OCI-LY3 (cell line): ENCODE measurements around the gene RAB35.

Source experiments
- H2AFZ ChIP-seq: fragments of 200-600, 300-600 bp; shearing (Covaris generic); 2 replicates; pipeline ENCODE4 v1.6.0; 2014; ENCODE audit warnings: antibody characterized with exemption, low read depth, low read length
- H3K27ac ChIP-seq: fragments of 200-600, 300-600 bp; sonication (generic); 2 replicates; pipeline ENCODE4 v1.5.1; 2014; ENCODE audit warnings: mild to moderate bottlenecking, low read length, moderate library complexity, mixed read lengths
- H3K27me3 ChIP-seq: fragments of 200-600, 300-600 bp; sonication (generic); 2 replicates; pipeline ENCODE4 v1.6.1; 2014; ENCODE audit warnings: low read depth, low read length, mixed read lengths
- H3K36me3 ChIP-seq: fragments of 200-600, 300-600 bp; sonication (generic); replicated peaks from 2 replicates; pipeline ENCODE3; 2014; ENCODE audit warnings: low read depth, low read length, mixed read lengths
- H3K4me1 ChIP-seq: fragments of 300-600, 200-600 bp; sonication (generic); 2 replicates; pipeline ENCODE4 v1.6.1; 2014; ENCODE audit warnings: low read length, mixed read lengths
- H3K4me2 ChIP-seq: fragments of 200-600, 300-600 bp; sonication (generic); 2 replicates; pipeline ENCODE4 v1.6.1; 2014; ENCODE audit warnings: low read length, mixed read lengths
- H3K4me3 ChIP-seq: fragments of 300-600, 200-600 bp; sonication (generic); 2 replicates; pipeline ENCODE4 v1.5.1; 2014; ENCODE audit warnings: antibody characterized with exemption, mild to moderate bottlenecking, low read length, moderate library complexity
- H3K79me2 ChIP-seq: fragments of 300-600, 200-600 bp; shearing (Covaris generic); 2 replicates; pipeline ENCODE4 v1.6.1; 2014; ENCODE audit warnings: mild to moderate bottlenecking, low read length, mixed read lengths
- H3K9ac ChIP-seq: fragments of 300-600, 200-600 bp; shearing (Covaris generic); 2 replicates; pipeline ENCODE4 v1.6.0; 2014; ENCODE audit warnings: mild to moderate bottlenecking, low read length, moderate library complexity
- H3K9me3 ChIP-seq: fragments of 200-600, 300-600 bp; shearing (Covaris generic); 2 replicates; pipeline ENCODE4 v1.6.1; 2014; ENCODE audit warnings: low read length, mixed read lengths; ENCODE audit not compliant: insufficient read depth
- H4K20me1 ChIP-seq: fragments of 200-600, 300-600 bp; sonication (generic); 2 replicates; pipeline ENCODE4 v1.6.1; 2016; ENCODE audit warnings: low read length, mixed read lengths; ENCODE audit not compliant: insufficient read depth
- EZH2phosphoT487 ChIP-seq: fragments of 200-600 bp; shearing (Covaris generic); IDR thresholded peaks from 2 replicates; pipeline ENCODE4 v1.6.1; 2018; ENCODE audit warnings: antibody characterized with exemption, mixed run types, low read depth
- TF ChIP-seq, protein P1 (sequence below): fragments of 200-600, 300-600 bp; sonication (generic); IDR thresholded peaks from 2 replicates; pipeline ENCODE4 v1.5.1; 2014; ENCODE audit warnings: antibody characterized with exemption, low read length, low read depth

The RAB35 gene

DNA sequence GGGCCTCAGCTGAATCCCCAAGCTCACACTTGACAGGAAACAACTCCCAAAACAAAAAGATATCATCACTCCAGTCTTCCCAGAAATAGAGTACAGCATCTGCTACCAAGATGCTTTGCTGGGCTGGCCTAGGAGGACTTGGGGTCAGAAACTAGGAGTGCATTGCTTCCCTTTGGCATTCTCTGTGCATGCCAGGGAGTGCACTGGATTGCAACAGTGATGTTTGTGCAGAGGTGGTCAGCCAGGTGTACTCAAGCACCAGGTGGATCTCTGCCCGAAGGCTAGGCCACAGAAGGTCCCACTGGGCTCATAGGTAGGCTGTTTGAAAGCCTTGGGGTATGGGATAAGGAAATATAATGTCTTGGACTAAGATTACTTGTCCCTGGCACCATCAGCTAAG, 51.1 kb downstream of the RAB35 start:
- no peaks in the 10 kb centered on the region for H3K27me3 ChIP-seq
- H3K9me3 ChIP-seq, result no peaks in the 10 kb centered on the region
- no peak overlapping the region for H3K4me3 ChIP-seq
- no peak overlapping the region for H2AFZ ChIP-seq
- no peak overlapping the region for H3K9ac ChIP-seq
- H4K20me1 ChIP-seq, result no peaks in the 10 kb centered on the region
- peaks cover 6% of the 10 kb centered on the region for H3K36me3 ChIP-seq
- H3K4me1 ChIP-seq, result no peaks in the 10 kb centered on the region
- no peak overlapping the region for H3K4me2 ChIP-seq
- no peaks in the 10 kb centered on the region for H3K79me2 ChIP-seq
- no peak overlapping the region for H3K27ac ChIP-seq
- TF ChIP-seq, protein P1, sequence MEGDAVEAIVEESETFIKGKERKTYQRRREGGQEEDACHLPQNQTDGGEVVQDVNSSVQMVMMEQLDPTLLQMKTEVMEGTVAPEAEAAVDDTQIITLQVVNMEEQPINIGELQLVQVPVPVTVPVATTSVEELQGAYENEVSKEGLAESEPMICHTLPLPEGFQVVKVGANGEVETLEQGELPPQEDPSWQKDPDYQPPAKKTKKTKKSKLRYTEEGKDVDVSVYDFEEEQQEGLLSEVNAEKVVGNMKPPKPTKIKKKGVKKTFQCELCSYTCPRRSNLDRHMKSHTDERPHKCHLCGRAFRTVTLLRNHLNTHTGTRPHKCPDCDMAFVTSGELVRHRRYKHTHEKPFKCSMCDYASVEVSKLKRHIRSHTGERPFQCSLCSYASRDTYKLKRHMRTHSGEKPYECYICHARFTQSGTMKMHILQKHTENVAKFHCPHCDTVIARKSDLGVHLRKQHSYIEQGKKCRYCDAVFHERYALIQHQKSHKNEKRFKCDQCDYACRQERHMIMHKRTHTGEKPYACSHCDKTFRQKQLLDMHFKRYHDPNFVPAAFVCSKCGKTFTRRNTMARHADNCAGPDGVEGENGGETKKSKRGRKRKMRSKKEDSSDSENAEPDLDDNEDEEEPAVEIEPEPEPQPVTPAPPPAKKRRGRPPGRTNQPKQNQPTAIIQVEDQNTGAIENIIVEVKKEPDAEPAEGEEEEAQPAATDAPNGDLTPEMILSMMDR, result no peak

DNA sequence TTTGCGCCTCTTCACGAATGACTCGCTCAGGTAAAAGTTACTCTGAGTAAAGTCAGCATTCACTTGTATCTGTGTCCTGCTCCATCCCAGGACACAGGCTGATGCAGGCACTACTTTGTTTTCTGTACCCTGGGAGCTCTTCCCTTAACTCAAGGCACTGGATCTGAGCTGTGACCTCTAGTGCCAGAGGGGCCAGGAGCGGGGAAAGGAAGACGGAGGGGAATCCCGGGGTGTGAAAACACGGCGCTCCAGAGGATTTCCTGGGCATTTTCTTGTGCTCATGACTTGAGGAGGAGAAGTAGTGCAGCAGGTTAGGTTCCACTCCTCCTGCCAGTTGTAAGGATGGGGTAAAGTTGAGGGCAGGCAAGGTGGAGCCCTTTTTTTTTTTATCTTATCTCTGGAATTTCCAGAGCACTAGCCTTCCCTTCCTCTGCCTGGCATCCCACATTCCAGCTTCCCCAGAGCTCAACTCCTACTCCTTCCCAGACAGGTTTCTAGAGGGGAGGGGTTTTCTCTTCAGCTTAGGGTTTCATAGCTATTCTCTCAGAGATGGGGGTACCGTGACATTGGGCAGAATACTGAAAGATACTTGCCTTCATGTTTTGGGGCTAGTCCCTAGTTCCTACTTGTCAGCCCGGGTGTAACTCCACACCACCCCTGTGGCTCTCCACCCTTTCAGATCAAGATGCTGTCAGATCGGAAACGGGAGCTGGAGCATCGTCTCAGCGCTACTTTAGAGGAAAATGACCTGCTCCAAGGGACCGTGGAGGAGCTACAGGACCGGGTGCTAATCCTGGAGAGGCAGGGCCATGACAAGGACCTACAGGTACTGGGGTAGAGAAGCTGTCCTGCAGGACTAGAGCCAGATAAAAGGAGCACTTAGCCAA, 52.3 kb downstream of the RAB35 start:
- Histone ChIP-seq H3K4me2 (no peak overlapping the region), H4K20me1 (no peaks in the 10 kb centered on the region), H3K9ac (no peak overlapping the region), H3K27ac (no peak overlapping the region), H3K27me3 (no peaks in the 10 kb centered on the region), H3K79me2 (no peaks in the 10 kb centered on the region), H3K36me3 (peaks cover 6% of the 10 kb centered on the region), H3K4me1 (no peaks in the 10 kb centered on the region), H3K9me3 (no peaks in the 10 kb centered on the region), H2AFZ (no peak overlapping the region), H3K4me3 (no peak overlapping the region)
- TF ChIP-seq EZH2phosphoT487, result no peak
- TF ChIP-seq, protein P1, result no peak

DNA sequence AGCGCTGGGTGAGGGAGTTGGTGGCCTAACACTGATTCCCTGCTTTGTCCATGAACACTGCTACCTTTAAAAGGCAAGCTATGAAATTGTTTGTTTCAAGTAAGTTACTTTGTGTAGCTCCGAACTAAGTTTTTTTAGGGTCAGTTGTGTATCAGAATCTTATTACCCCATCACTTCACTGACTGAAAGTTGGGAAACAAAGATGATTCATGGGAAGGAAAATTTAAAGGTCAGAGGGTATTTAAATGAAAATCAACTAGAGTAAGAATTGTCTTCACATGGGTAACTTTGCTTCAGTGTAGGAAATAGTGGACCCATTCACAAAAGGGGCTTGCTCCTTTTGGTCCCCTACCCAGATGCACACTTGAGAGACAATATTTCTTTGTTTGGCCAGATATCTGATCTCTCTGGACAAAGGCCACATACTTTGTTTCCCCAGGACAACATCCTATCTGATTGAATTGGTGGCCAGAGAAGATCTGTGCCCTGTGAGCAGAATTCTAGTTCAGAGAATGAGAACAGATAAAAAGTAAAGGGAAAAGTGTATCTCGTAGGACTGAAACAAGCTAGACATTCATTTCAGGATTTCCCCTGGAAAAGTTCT, 53.5 kb downstream of the RAB35 start:
- TF ChIP-seq EZH2phosphoT487, result no peak
- TF ChIP-seq, protein P1, result no peak

DNA sequence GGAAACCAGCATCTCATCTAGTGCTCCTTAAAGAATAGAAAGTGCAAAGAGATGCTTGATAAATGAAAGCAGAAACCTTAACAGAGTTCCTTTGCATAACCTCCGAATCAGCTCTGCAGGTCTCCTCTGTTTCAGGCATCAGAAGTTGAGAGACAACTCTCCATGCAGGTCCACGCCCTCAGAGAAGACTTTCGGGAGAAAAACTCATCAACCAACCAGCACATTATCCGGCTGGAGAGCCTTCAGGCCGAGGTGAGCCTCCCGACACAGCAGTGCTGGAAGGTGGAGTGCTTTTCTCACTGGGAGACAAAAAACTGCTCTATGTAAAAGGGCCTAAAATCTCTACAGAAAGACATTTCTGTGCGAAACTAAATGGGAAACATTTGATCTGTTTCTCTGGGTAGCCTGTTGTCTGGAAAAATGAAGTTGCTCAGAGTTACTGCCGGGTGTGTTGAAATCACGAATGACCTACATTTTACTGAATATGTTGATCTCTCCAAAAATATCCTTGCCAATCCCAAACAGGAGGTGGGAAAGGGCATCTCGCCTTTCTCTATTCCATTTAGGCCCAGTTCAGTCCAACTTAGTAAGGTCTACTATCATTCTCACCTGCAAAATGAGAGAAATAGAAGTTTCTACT, 54.9 kb downstream of the RAB35 start:
- H3K36me3 ChIP-seq, result peaks cover 6% of the 10 kb centered on the region
- TF ChIP-seq, protein P1, result no peak
- no peak for TF ChIP-seq EZH2phosphoT487
- no peak overlapping the region for H3K27ac ChIP-seq
- no peak overlapping the region for H3K9ac ChIP-seq
- no peaks in the 10 kb centered on the region for H3K27me3 ChIP-seq
- H3K4me3 ChIP-seq, result no peak overlapping the region
- H4K20me1 ChIP-seq, result no peaks in the 10 kb centered on the region
- H3K4me2 ChIP-seq, result no peak overlapping the region
- no peaks in the 10 kb centered on the region for H3K4me1 ChIP-seq
- H3K9me3 ChIP-seq, result no peaks in the 10 kb centered on the region
- H3K79me2 ChIP-seq, result no peaks in the 10 kb centered on the region
- no peak overlapping the region for H2AFZ ChIP-seq

More for the DNA sequence above, 53.5 kb downstream of the RAB35 start:
- H4K20me1 ChIP-seq, result no peaks in the 10 kb centered on the region
- no peak overlapping the region for H3K4me2 ChIP-seq
- no peak overlapping the region for H2AFZ ChIP-seq
- H3K27ac ChIP-seq, result no peak overlapping the region
- peaks cover 6% of the 10 kb centered on the region for H3K36me3 ChIP-seq
- no peaks in the 10 kb centered on the region for H3K9me3 ChIP-seq
- no peak overlapping the region for H3K4me3 ChIP-seq
- H3K4me1 ChIP-seq, result no peaks in the 10 kb centered on the region
- H3K79me2 ChIP-seq, result no peaks in the 10 kb centered on the region
- no peaks in the 10 kb centered on the region for H3K27me3 ChIP-seq
- H3K9ac ChIP-seq, result no peak overlapping the region
